K562 (cell line): Measurements from ENCODE around the gene ANKRD23. TPM values are rescaled to one million over a fixed set of nuclear protein-coding genes. Genes with fewer than 3 reads are reported as not detected.

ENCODE experiments used
- ARID2 ChIP-seq: fragments of 450-650 bp; IDR thresholded peaks from 2 replicates; pipeline ENCODE4 v1.6.1; 2017; ENCODE audit warnings: antibody characterized with exemption, mild to moderate bottlenecking
- ELF1 ChIP-seq: fragments of 200-800 bp; sonication (Bioruptor generic); IDR thresholded peaks from 2 replicates; pipeline ENCODE4 v1.6.1; 2016; ENCODE audit warnings: missing genetic modification characterization, missing compliant biosample characterization
- GATAD2A ChIP-seq: fragments of 450-650 bp; IDR thresholded peaks from 2 replicates; pipeline ENCODE4 v1.6.1; 2017
- KDM1A ChIP-seq, 2 experiments: fragments of 450-650 bp; IDR thresholded peaks; 2 replicates each; pipeline ENCODE4 v1.6.1; 2016; ENCODE audit warnings: mild to moderate bottlenecking in 2 of 2
- MEF2D ChIP-seq: conservative IDR thresholded peaks from 2 replicates; pipeline ENCODE4 v1.6.1; 2016; ENCODE audit warnings: low read depth, missing genetic modification characterization, missing compliant biosample characterization
- NR2F6 ChIP-seq: fragments of 450-650 bp; formaldehyde crosslinking; IDR thresholded peaks from 2 replicates; pipeline ENCODE4 v1.4.0; 2020; ENCODE audit warnings: mild to moderate bottlenecking
- PHF20 ChIP-seq: fragments of 450-650 bp; IDR thresholded peaks from 2 replicates; pipeline ENCODE4 v1.6.1; 2018; ENCODE audit not compliant: partially characterized antibody
- PHF21A ChIP-seq: fragments of 450-650 bp; IDR thresholded peaks from 2 replicates; pipeline ENCODE4 v1.6.1; 2017; ENCODE audit warnings: low read depth, borderline replicate concordance
- PHF8 ChIP-seq: fragments of 200-600 bp; sonication (generic); IDR thresholded peaks from 2 replicates; pipeline ENCODE4 v1.6.1; 2012; ENCODE audit warnings: mixed run types, mild to moderate bottlenecking, inconsistent platforms, low read length, moderate library complexity, borderline replicate concordance
- PYGO2 ChIP-seq: fragments of 450-650 bp; IDR thresholded peaks from 2 replicates; pipeline ENCODE4 v1.6.1; 2016; ENCODE audit warnings: mild to moderate bottlenecking, missing genetic modification characterization, moderate library complexity, missing compliant biosample characterization
- RBM17 ChIP-seq: fragments of 200-400 bp; formaldehyde crosslinking; IDR thresholded peaks from 2 replicates; pipeline ENCODE4 v1.6.1; 2017; ENCODE audit warnings: low read depth, mild to moderate bottlenecking, low read length, borderline replicate concordance
- SMAD1 ChIP-seq: fragments of 150-350 bp; IDR thresholded peaks from 2 replicates; pipeline ENCODE4 v1.6.1; 2014; ENCODE audit warnings: low read length, low read depth; ENCODE audit not compliant: partially characterized antibody
- SMARCA5 ChIP-seq: fragments of 450-650 bp; IDR thresholded peaks from 2 replicates; pipeline ENCODE4 v1.6.1; 2016
- ZBTB17 ChIP-seq: fragments of 450-650 bp; formaldehyde crosslinking; IDR thresholded peaks from 2 replicates; pipeline ENCODE4 v1.4.0; 2020; ENCODE audit warnings: mild to moderate bottlenecking
- ZKSCAN1 ChIP-seq: fragments of 150-350 bp; IDR thresholded peaks from 2 replicates; pipeline ENCODE4 v1.6.1; 2016; ENCODE audit warnings: low read depth, low read length
- ZNF23 ChIP-seq: fragments of 250-450 bp; sonication (Bioruptor Pico); IDR thresholded peaks from 2 replicates; pipeline ENCODE4 v1.4.0; 2020; ENCODE audit warnings: mild to moderate bottlenecking
- ZNF282 ChIP-seq: sonication (generic); formaldehyde crosslinking; IDR thresholded peaks from 2 replicates; pipeline ENCODE4 v1.8.1; 2023; ENCODE audit warnings: missing genetic modification reagents
- polyA plus RNA-seq, 8 experiments: library from polyadenylated mRNA; depleted of rRNA in 4 of 8; stranded (reverse) in 5 of 8; unstranded in 3 of 8; fragments of >200 nt; fragmentation: Nextera tagmentation in 2 of 8; fragmentation: Illumina TruSeq in 1 of 8; extraction: Ambion mirVana in 2 of 8; extraction: Trizol in 1 of 8; gene quantifications; 2 replicates each; pipeline versions ENCODE4 v1.2.1 to v1.2.3, GENCODE V29; 2011 to 2014; ENCODE audit warnings: inconsistent platforms in 1 of 8, missing spikeins in 1 of 8
- total RNA-seq, 7 experiments: library from RNA; depleted of rRNA in 6 of 7; stranded (reverse); fragments of >200 nt in 6 of 7; fragmentation: Illumina TruSeq in 2 of 7; extraction: Trizol in 2 of 7; gene quantifications; 2 replicates each; pipeline versions ENCODE4 v1.2.1 to v1.2.3, GENCODE V29; 2011 to 2021; ENCODE audit warnings: low replicate concordance in 1 of 7
- TF ChIP-seq, protein P1 (sequence below): fragments of 450-650 bp; formaldehyde crosslinking; IDR thresholded peaks from 2 replicates; pipeline ENCODE4 v1.4.0; 2020; ENCODE audit warnings: mild to moderate bottlenecking, moderate library complexity
- TF ChIP-seq, protein P2 (sequence below): sonication (generic); formaldehyde crosslinking; IDR thresholded peaks from 2 replicates; pipeline ENCODE4 v1.8.0; 2022; ENCODE audit warnings: missing genetic modification reagents, mild to moderate bottlenecking, moderate library complexity, borderline replicate concordance

Gene ANKRD23
- total and polyA plus RNA-seq, 9 of the 15 experiments (the other 6 are each of a cell fraction or from before 2014, with no cell fraction given) = 0.32 to 4.8 (median 2.8) TPM

DNA sequence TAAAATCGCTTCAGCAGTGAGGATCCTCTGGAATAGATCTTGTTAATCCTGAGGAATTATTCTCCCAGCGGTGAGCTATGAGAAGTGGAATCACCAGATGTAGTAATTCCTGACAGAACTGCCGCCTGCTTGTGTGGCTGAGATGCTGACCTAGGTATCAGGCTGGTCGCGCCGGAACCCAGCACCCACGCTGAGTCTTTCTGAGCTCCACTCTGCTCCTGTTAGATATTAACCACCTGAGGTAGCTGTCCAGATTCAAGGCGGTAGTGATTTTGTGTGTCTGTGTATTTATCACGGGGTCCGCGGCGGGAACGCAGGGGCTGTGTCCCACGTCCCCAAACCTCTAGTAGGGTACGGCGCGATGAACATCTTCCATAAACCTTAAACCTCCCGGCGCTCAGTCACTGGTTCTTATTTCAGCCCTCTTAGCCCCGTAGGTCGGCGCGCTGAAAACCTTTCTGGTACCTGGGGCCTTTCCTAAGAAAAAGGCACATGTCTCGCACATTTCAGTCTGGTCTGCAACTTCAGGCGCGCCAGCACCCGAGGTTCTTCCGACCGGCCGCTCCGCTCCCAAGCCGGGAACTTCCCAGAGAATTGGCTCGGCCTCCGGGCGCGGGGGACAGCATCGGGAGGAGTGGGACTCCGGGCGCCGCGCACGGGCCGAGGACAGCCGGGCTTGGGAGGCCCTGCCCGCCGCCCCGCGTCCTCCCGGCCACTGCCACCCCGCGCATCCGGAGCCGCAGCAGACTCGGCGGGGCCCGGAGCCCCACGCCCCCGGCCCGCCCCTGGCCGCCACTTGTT is 28.3 kb downstream of the ANKRD23 start (continued):
- TF ChIP-seq, protein P1, sequence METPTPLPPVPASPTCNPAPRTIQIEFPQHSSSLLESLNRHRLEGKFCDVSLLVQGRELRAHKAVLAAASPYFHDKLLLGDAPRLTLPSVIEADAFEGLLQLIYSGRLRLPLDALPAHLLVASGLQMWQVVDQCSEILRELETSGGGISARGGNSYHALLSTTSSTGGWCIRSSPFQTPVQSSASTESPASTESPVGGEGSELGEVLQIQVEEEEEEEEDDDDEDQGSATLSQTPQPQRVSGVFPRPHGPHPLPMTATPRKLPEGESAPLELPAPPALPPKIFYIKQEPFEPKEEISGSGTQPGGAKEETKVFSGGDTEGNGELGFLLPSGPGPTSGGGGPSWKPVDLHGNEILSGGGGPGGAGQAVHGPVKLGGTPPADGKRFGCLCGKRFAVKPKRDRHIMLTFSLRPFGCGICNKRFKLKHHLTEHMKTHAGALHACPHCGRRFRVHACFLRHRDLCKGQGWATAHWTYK (CRISPR knock-in tag) = no peak
- TF ChIP-seq PHF8 = peak; percentile 67; the same call in 1 of the 2 replicates
- no peak for TF ChIP-seq RBM17
- no peak for TF ChIP-seq GATAD2A
- no peak for TF ChIP-seq ARID2
- TF ChIP-seq SMAD1 = no peak
- TF ChIP-seq KDM1A (IDR thresholded peaks at IDR 0.05) = peak; percentile 70 to 78
- no peak for TF ChIP-seq ZKSCAN1
- no peak for TF ChIP-seq PHF20
- TF ChIP-seq ZNF282 = no peak
- TF ChIP-seq ZBTB17 = 0 out of 2 replicates have a peak, but pooled peaks have one; percentile 27
- TF ChIP-seq, protein P2, sequence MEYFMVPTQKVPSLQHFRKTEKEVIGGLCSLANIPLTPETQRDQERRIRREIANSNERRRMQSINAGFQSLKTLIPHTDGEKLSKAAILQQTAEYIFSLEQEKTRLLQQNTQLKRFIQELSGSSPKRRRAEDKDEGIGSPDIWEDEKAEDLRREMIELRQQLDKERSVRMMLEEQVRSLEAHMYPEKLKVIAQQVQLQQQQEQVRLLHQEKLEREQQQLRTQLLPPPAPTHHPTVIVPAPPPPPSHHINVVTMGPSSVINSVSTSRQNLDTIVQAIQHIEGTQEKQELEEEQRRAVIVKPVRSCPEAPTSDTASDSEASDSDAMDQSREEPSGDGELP = peak; percentile 42; the same call in 1 of the 2 replicates
- no peak for TF ChIP-seq SMARCA5
- TF ChIP-seq MEF2D (tag) = no peak
- TF ChIP-seq PYGO2 = no peak
- no peak for TF ChIP-seq ZNF23 (CRISPR knock-in tag)
- TF ChIP-seq NR2F6 (CRISPR knock-in tag) = no peak
- TF ChIP-seq ELF1 = no peak
- TF ChIP-seq PHF21A = peak; percentile 71; the same call in 1 of the 2 replicates
